Measurements from ENCODE around the gene SPC24. TPM values are rescaled to one million over a fixed set of nuclear protein-coding genes. Genes with fewer than 3 reads are reported as not detected.
"Not testable (repeated sequence)": the region's sequence is repeated elsewhere in the genome, so short reads cannot be mapped to it uniquely, and the experiment has no call there.

Gene SPC24
- total RNA-seq, 1 experiment from 2014 or later: 50.6 TPM

DNA sequence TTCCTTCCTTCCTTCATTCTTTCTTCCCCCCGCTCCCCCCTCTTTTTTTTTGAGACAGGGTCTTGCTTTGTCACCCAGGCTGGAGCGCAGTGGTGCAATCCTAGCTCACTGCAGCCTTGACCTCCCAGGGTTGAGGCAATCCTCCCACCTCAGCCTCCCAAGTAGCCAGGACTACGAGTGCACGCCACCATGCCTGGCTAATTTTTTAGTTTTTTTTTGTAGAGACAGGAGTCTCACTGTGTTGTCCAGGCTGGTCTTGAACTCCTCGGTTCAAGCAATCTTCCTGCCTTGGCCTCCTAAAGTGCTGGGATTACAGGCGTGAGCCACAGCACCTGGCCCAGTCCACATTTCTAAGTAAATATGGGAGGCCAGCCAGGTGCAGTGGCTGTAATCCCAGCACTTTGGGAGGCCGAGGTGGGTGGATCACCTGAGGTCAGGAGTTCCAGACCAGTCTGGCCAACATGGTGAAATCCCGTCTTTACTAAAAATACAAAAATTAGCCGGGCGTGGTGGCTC, 15.5 kb downstream of the SPC24 start:
- POLR2A ChIA-PET; in situ Hi-C loops (cut with HindIII; ENCODE audit: low pct_unique_long_range_greater_than_20kb, low sequenced_read_pairs); H3K36me3 ChIP-seq (ENCODE audit: control insufficient read depth, insufficient read depth, low read length); H3K4me3 ChIP-seq (ENCODE audit: low read depth in 2 of 2, low read length in 2 of 2); CTCF ChIA-PET; H3K27me3 ChIP-seq (ENCODE audit: control insufficient read depth, insufficient read depth, low read length); DNase-seq (ENCODE audit: low read depth, low spot score); BruUV-seq (replicated peaks); ATAC-seq; H3K9me3 ChIP-seq (ENCODE audit: control insufficient read depth, insufficient read depth, low read depth, low read length); intact Hi-C loops (cut with micrococcal nuclease; ENCODE audit: unreplicated experiment): not testable (repeated sequence)
- Histone ChIP-seq H3K27ac (ENCODE audit: low read length) (peak overlapping the region; percentile 94), H3K4me1 (ENCODE audit: control insufficient read depth, insufficient read depth, low read length) (peaks cover 44% of the 10 kb centered on the region)

DNA sequence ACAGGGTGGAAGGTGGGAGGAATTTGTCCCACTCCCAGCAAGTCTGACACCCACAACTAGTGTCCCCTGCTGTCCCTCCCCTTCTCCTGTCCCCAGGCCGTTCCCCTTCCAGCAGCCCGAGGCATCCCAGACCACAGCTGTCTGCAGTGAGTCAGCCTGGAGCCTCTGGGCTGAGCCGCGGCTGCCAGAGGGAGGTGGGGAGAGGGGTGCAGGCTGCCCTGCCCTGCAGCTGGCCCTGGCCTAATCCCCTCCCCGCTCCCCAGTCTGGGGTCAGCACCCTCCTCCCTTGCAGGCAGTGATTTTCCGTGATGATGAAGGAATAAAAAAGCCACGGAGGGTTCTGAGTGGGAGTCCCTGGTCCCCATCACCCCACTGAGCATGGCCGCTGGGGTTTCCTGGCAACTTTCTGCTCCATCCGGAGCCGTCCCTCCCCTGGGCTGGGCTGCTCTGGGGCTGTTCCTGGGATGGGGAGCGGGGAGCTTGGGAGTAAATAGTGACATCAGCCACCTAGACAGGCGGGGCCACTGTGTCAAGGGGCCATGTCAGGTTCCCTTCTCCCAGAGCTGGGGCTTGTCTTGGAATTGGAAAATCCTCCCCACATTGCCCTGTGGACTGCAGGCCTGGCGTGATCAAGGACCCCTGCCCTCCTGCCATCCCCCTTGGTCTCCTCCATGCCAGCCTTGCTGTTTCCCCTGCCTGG, 16.8 kb downstream of the SPC24 start:
- ChIA-PET POLR2A (no interaction called here), CTCF (interaction anchor here (0.5 to 0.6 kb wide), 3 partner anchors 13 to 112 kb away, joined by 4 to 6 read pairs (median 4); no protein-coding TSS in a partner anchor)
- BruUV-seq (replicated peaks): no TSS peak
- ATAC-seq (peak; percentile 65), DNase-seq (ENCODE audit: low read depth, low spot score) (no peak)
- no peaks in the 10 kb centered on the region for H3K36me3 ChIP-seq (ENCODE audit: control insufficient read depth, insufficient read depth, low read length)
- in situ Hi-C loops (cut with HindIII; ENCODE audit: low pct_unique_long_range_greater_than_20kb, low sequenced_read_pairs) (no loop called here), intact Hi-C loops (cut with micrococcal nuclease; ENCODE audit: unreplicated experiment) (loop anchor here (5.0 kb wide), 1 partner anchor 64 kb away; no protein-coding TSS in a partner anchor)
- peak overlapping the region; percentile 94 for H3K27ac ChIP-seq (ENCODE audit: low read length)
- TF ChIP-seq, protein P1, sequence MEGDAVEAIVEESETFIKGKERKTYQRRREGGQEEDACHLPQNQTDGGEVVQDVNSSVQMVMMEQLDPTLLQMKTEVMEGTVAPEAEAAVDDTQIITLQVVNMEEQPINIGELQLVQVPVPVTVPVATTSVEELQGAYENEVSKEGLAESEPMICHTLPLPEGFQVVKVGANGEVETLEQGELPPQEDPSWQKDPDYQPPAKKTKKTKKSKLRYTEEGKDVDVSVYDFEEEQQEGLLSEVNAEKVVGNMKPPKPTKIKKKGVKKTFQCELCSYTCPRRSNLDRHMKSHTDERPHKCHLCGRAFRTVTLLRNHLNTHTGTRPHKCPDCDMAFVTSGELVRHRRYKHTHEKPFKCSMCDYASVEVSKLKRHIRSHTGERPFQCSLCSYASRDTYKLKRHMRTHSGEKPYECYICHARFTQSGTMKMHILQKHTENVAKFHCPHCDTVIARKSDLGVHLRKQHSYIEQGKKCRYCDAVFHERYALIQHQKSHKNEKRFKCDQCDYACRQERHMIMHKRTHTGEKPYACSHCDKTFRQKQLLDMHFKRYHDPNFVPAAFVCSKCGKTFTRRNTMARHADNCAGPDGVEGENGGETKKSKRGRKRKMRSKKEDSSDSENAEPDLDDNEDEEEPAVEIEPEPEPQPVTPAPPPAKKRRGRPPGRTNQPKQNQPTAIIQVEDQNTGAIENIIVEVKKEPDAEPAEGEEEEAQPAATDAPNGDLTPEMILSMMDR (IDR thresholded peaks at IDR 0.05): no peak
- TF ChIP-seq POLR2AphosphoS5 (IDR thresholded peaks at IDR 0.05; ENCODE audit: low read depth, low read length): peak; percentile 71
- TF ChIP-seq, protein P2, sequence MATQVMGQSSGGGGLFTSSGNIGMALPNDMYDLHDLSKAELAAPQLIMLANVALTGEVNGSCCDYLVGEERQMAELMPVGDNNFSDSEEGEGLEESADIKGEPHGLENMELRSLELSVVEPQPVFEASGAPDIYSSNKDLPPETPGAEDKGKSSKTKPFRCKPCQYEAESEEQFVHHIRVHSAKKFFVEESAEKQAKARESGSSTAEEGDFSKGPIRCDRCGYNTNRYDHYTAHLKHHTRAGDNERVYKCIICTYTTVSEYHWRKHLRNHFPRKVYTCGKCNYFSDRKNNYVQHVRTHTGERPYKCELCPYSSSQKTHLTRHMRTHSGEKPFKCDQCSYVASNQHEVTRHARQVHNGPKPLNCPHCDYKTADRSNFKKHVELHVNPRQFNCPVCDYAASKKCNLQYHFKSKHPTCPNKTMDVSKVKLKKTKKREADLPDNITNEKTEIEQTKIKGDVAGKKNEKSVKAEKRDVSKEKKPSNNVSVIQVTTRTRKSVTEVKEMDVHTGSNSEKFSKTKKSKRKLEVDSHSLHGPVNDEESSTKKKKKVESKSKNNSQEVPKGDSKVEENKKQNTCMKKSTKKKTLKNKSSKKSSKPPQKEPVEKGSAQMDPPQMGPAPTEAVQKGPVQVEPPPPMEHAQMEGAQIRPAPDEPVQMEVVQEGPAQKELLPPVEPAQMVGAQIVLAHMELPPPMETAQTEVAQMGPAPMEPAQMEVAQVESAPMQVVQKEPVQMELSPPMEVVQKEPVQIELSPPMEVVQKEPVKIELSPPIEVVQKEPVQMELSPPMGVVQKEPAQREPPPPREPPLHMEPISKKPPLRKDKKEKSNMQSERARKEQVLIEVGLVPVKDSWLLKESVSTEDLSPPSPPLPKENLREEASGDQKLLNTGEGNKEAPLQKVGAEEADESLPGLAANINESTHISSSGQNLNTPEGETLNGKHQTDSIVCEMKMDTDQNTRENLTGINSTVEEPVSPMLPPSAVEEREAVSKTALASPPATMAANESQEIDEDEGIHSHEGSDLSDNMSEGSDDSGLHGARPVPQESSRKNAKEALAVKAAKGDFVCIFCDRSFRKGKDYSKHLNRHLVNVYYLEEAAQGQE (IDR thresholded peaks at IDR 0.05; ENCODE audit: insufficient read depth in 1 of 2, low read depth in 2 of 2, low read length in 1 of 2): no peak
- H3K27me3 ChIP-seq (ENCODE audit: control insufficient read depth, insufficient read depth, low read length): no peaks in the 10 kb centered on the region
- H3K4me3 ChIP-seq (ENCODE audit: low read depth in 2 of 2, low read length in 2 of 2): peak overlapping the region in 1 of 2 experiments; percentile 16; a peak in 1 of 4 replicates
- H3K9me3 ChIP-seq (ENCODE audit: control insufficient read depth, insufficient read depth, low read depth, low read length): no peaks in the 10 kb centered on the region
- peaks cover 39% of the 10 kb centered on the region for H3K4me1 ChIP-seq (ENCODE audit: control insufficient read depth, insufficient read depth, low read length)

DNA sequence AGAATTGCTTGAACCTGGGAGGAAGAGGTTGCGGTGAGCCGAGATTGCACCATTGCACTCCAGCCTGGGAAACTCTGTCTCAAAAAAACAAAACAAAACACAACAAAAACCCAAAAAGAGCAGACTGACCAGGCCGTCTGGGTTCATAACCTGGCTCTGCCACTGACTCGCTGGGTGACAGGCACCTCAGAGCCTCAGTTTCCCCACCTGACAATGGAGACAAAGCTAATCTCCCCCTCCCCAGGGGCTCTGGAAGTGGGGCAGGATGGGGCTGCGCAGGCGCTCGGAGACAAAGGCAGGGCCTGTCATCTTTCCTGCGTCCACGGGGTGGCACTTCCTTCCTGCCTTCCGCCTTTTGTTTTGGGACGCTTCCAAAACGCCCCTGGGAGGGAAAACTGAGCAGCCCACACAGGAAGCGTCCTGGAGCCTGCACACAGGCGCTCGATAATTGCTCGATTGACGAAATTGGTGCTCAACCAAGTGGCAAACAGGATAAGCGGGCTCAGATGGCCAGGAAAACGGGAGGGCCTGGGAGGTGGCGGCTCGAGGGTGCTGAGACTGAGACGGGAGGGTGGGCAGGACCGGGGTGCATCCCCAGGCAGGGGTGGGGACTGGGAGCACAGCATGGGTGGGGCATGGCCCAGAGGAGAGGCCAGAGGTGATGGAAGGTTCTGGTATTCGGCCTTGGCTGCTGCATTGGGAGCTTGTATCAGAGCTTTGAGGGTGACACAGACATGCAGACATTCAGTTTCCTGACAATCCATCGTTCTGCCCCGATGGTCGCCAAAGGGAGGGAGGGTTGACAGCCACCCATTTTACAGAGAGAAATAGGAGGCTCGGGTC, 17.8 kb downstream of the SPC24 start:
- TF ChIP-seq, protein P2 (IDR thresholded peaks at IDR 0.05; ENCODE audit: insufficient read depth in 1 of 2, low read depth in 2 of 2, low read length in 1 of 2): no peak
- TF ChIP-seq POLR2AphosphoS5 (IDR thresholded peaks at IDR 0.05; ENCODE audit: low read depth, low read length) (peak; percentile 81), SIN3A (IDR thresholded peaks at IDR 0.05; ENCODE audit: borderline replicate concordance, insufficient read depth, low read depth, low read length) (no peak)
- TF ChIP-seq, protein P1 (IDR thresholded peaks at IDR 0.05): peak; percentile 82
- no peak for DNase-seq (ENCODE audit: low read depth, low spot score)
- Histone ChIP-seq H3K9me3 (ENCODE audit: control insufficient read depth, insufficient read depth, low read depth, low read length) (no peaks in the 10 kb centered on the region), H3K27me3 (ENCODE audit: control insufficient read depth, insufficient read depth, low read length) (no peaks in the 10 kb centered on the region), H3K36me3 (ENCODE audit: control insufficient read depth, insufficient read depth, low read length) (no peaks in the 10 kb centered on the region), H3K4me1 (ENCODE audit: control insufficient read depth, insufficient read depth, low read length) (peaks cover 30% of the 10 kb centered on the region), H3K27ac (ENCODE audit: low read length) (peak overlapping the region; percentile 94), H3K4me3 (ENCODE audit: low read depth in 2 of 2, low read length in 2 of 2) (peak overlapping the region; percentile 10 to 14)
- no TSS peak for BruUV-seq (replicated peaks)
- intact Hi-C loops (cut with micrococcal nuclease; ENCODE audit: unreplicated experiment): loop anchor here (5.0 kb wide), 1 partner anchor 65 kb away; no protein-coding TSS in a partner anchor
- ChIA-PET CTCF (interaction anchor here (0.6 kb wide), 1 partner anchor 113 kb away, joined by 4 read pairs; no protein-coding TSS in a partner anchor), POLR2A (no interaction called here)
- peak; percentile 44 for ATAC-seq
- in situ Hi-C loops (cut with HindIII; ENCODE audit: low pct_unique_long_range_greater_than_20kb, low sequenced_read_pairs): no loop called here

All from Panc1 (cell line).